Testis (tissue), 5 donors: ENCODE results near the gene ZBTB7C. TPM values are rescaled to one million over a fixed set of nuclear protein-coding genes. Genes with fewer than 3 reads are reported as not detected.

Experiments used
- DNase-seq: peaks from one replicate; pipeline ENCODE4 v3.0.0-alpha.2; 2019
- H3K27ac ChIP-seq, 2 donors: fragments of 200-600 bp; sonication (generic); one replicate each; pipeline ENCODE4 v1.5.1; 2019
- H3K27me3 ChIP-seq: fragments of 200-600 bp; sonication (generic); one replicate; pipeline ENCODE4 v1.5.1; 2019
- H3K36me3 ChIP-seq: fragments of 200-600 bp; sonication (generic); one replicate; pipeline ENCODE4 v1.5.1; 2017; ENCODE audit warnings: low read depth; ENCODE audit errors: missing control alignments
- H3K4me1 ChIP-seq: fragments of 200-600 bp; sonication (generic); one replicate; pipeline ENCODE4 v1.5.1; 2019
- H3K4me3 ChIP-seq, 2 donors: fragments of 200-600 bp; sonication (generic); one replicate each; pipeline ENCODE4 v1.5.1; 2017 to 2019
- H3K9me3 ChIP-seq: fragments of 200-600 bp; sonication (generic); one replicate; pipeline ENCODE4 v1.5.1; 2017
- CTCF ChIP-seq, 3 experiments: fragments of 450-650 bp in 2 of 3; fragments of 200-600 bp in 1 of 3; sonication (generic) in 1 of 3; IDR thresholded peaks; one replicate each; pipeline ENCODE4 v1.5.1; 2016 to 2019; ENCODE audit warnings: antibody characterized with exemption in 3 of 3, mild to moderate bottlenecking in 2 of 3, moderate library complexity in 1 of 3
- POLR2A ChIP-seq: fragments of 450-650 bp; IDR thresholded peaks from one replicate; pipeline ENCODE4 v1.6.1; 2017; ENCODE audit warnings: antibody characterized with exemption, mild to moderate bottlenecking, moderate library complexity
- WGBS, 2 donors: methylation state at CpG; one replicate each; pipeline ENCODE4 v1.1.5; 2018; 5-methylcytosine and 5-hydroxymethylcytosine counted together
- intact Hi-C: fragments of 100-400 bp; cut with DNase I; formaldehyde crosslinking; loops from one replicate; pipeline ENCODE4 v1.15.1; 2023; ENCODE audit warnings: low total_unique reads
- long read RNA-seq, 2 donors: transcript quantifications; one replicate each; lab custom pipeline, GENCODE V29; 2026
- polyA plus RNA-seq: library from polyadenylated mRNA; stranded (reverse); fragments of 350-450 nt; fragmentation: Illumina TruSeq; extraction: RNeasy Lipid Tissue Mini Kit (QIAGEN cat#74804); gene quantifications from one replicate; pipeline ENCODE4 v1.2.3, GENCODE V29; 2014; ENCODE audit warnings: low read depth, low replicate concordance; ENCODE audit not compliant: insufficient read depth
- total RNA-seq, 2 donors: library from RNA; depleted of rRNA; stranded (reverse); fragments of >200 nt; gene quantifications; one replicate each; pipeline ENCODE4 v1.2.3, GENCODE V29; 2016

The ZBTB7C gene
- 10 to 100 TPM; 42.4 to 65.4 TPM for total RNA-seq
- polyA plus RNA-seq = 14.1 TPM
- long read RNA-seq, donor 1, partial matches to known transcripts = 0 of 1 reads
- long read RNA-seq, donor 1, other reads (novel, unspliced or antisense) = 0 of 1 reads
- long read RNA-seq, donor 2, full-length matches to known transcripts = 2 of 2 reads
- long read RNA-seq, donor 2, partial matches to known transcripts = 0 of 2 reads
- long read RNA-seq, donor 2, other reads (novel, unspliced or antisense) = 0 of 2 reads

- no peak for TF ChIP-seq CTCF (IDR thresholded peaks at IDR 0.05)
- no peak for TF ChIP-seq POLR2A
- 1 to 2% methylated on average over 10 to 70 of the region's 136 CpGs for WGBS, 2 donors
- no peaks in the 10 kb centered on the region for H3K9me3 ChIP-seq
- peak; percentile 56 for DNase-seq
- intact Hi-C loops = no loop called here
- H3K27me3 ChIP-seq = no peaks in the 10 kb centered on the region
- H3K4me3 ChIP-seq = peak within 1 kb of the TSS; percentile 76 to 95
- H3K4me1 ChIP-seq = peaks cover 15% of the 10 kb centered on the region
- no peaks in the 10 kb centered on the region for H3K36me3 ChIP-seq
- H3K27ac ChIP-seq = peak within 1 kb of the TSS; percentile 75 to 83
Measured at GRCh38 chr18:48408727-48409590, at the start of gene ZBTB7C. TSS of gene ZBTB7C (minus strand) at chr18:48409383.

GRCh38 chr18:48456838-48457237, 47.7 kb upstream of the ZBTB7C start:
- 94 to 97% methylated on average over 9 of the region's 9 CpGs for WGBS, 2 donors
- Histone ChIP-seq H3K4me3 (no peak overlapping the region), H3K9me3 (no peaks in the 10 kb centered on the region), H3K27ac (no peak overlapping the region), H3K4me1 (peaks cover 25% of the 10 kb centered on the region), H3K36me3 (no peaks in the 10 kb centered on the region), H3K27me3 (no peaks in the 10 kb centered on the region)
- DNase-seq = no peak
- intact Hi-C loops = no loop called here
- TF ChIP-seq CTCF (IDR thresholded peaks at IDR 0.05) (no peak), POLR2A (no peak)

GRCh38 chr18:48455555-48456478, 46.6 kb upstream of the ZBTB7C start:
- no peaks in the 10 kb centered on the region for H3K36me3 ChIP-seq
- H3K27me3 ChIP-seq = no peaks in the 10 kb centered on the region
- intact Hi-C loops = no loop called here
- H3K4me1 ChIP-seq = peaks cover 25% of the 10 kb centered on the region
- peak; percentile 37 for DNase-seq
- no peak for TF ChIP-seq CTCF (IDR thresholded peaks at IDR 0.05)
- no peak for TF ChIP-seq POLR2A
- no peaks in the 10 kb centered on the region for H3K9me3 ChIP-seq
- H3K27ac ChIP-seq = peak overlapping the region in 1 of 2 donors; percentile 72
- WGBS, 2 donors = 51 to 60% methylated on average over 11 to 12 of the region's 13 CpGs
- H3K4me3 ChIP-seq = no peak overlapping the region

GRCh38 chr18:48454261-48454757, 45.1 kb upstream of the ZBTB7C start:
- Histone ChIP-seq H3K36me3 (no peaks in the 10 kb centered on the region), H3K27me3 (no peaks in the 10 kb centered on the region), H3K9me3 (no peaks in the 10 kb centered on the region), H3K4me3 (no peak overlapping the region), H3K4me1 (peaks cover 25% of the 10 kb centered on the region), H3K27ac (peak overlapping the region; percentile 23 to 33)
- 32 to 44% methylated on average over 6 of the region's 6 CpGs for WGBS, 2 donors
- intact Hi-C loops = no loop called here
- DNase-seq = no peak
- TF ChIP-seq CTCF (IDR thresholded peaks at IDR 0.05) = no peak
- TF ChIP-seq POLR2A = no peak
